H9 (cell line): Measurements from ENCODE around the gene AMOTL1. TPM values are rescaled to one million over a fixed set of nuclear protein-coding genes. Genes with fewer than 3 reads are reported as not detected.

Experiments
- DNase-seq: peaks from one replicate; pipeline ENCODE4 v3.0.0-alpha.2; 2017
- H2AFZ ChIP-seq: one replicate; pipeline ENCODE4 v1.6.1; 2013; ENCODE audit warnings: mild to moderate bottlenecking, low read length, control low read depth, moderate library complexity
- H2AK5ac ChIP-seq: 2 replicates; pipeline ENCODE4 v1.6.1; 2013; ENCODE audit warnings: low read length, control low read depth, mixed read lengths; ENCODE audit not compliant: insufficient read length
- H2BK120ac ChIP-seq: one replicate; pipeline ENCODE4 v1.6.1; 2013; ENCODE audit warnings: low read depth, mild to moderate bottlenecking, low read length, control low read depth, inconsistent platforms; ENCODE audit not compliant: poor library complexity, severe bottlenecking
- H2BK12ac ChIP-seq: 2 replicates; pipeline ENCODE4 v1.6.1; 2013; ENCODE audit warnings: low read length, control low read depth, mixed read lengths, low read depth; ENCODE audit not compliant: insufficient read length
- H2BK15ac ChIP-seq: 2 replicates; pipeline ENCODE4 v1.6.1; 2013; ENCODE audit warnings: low read depth, low read length, control low read depth
- H2BK20ac ChIP-seq: one replicate; pipeline ENCODE4 v1.6.1; 2013; ENCODE audit warnings: low read depth, mild to moderate bottlenecking, low read length, control low read depth, inconsistent platforms; ENCODE audit not compliant: poor library complexity, severe bottlenecking
- H2BK5ac ChIP-seq: 2 replicates; pipeline ENCODE4 v1.6.1; 2013; ENCODE audit warnings: low read length, control low read depth, mixed read lengths; ENCODE audit not compliant: insufficient read length
- H3K14ac ChIP-seq: 2 replicates; pipeline ENCODE4 v1.6.1; 2013; ENCODE audit warnings: low read length, control low read depth; ENCODE audit not compliant: insufficient read depth
- H3K18ac ChIP-seq: 2 replicates; pipeline ENCODE4 v1.6.1; 2013; ENCODE audit warnings: low read depth, mild to moderate bottlenecking, mixed read lengths, low read length, control low read depth; ENCODE audit not compliant: insufficient read length
- H3K23ac ChIP-seq: 2 replicates; pipeline ENCODE4 v1.6.1; 2013; ENCODE audit warnings: low read length, control low read depth, mixed read lengths, low read depth; ENCODE audit not compliant: insufficient read length
- H3K23me2 ChIP-seq: 2 replicates; pipeline ENCODE4 v1.6.1; 2013; ENCODE audit warnings: low read depth, mild to moderate bottlenecking, mixed read lengths, low read length, control low read depth; ENCODE audit not compliant: insufficient read length, poor library complexity, severe bottlenecking
- H3K27ac ChIP-seq: 2 replicates; pipeline ENCODE4 v1.5.1; 2013; ENCODE audit warnings: low read length, control low read depth, mixed read lengths, low read depth; ENCODE audit not compliant: insufficient read length
- H3K27me3 ChIP-seq: 2 replicates; pipeline ENCODE4 v1.6.1; 2013; ENCODE audit warnings: low read length, control low read depth, inconsistent platforms; ENCODE audit not compliant: insufficient read depth
- H3K4ac ChIP-seq: 2 replicates; pipeline ENCODE4 v1.6.1; 2013; ENCODE audit warnings: low read depth, mild to moderate bottlenecking, control low read depth, inconsistent platforms, low read length, moderate library complexity
- H3K4me1 ChIP-seq: 2 replicates; pipeline ENCODE4 v1.6.1; 2013; ENCODE audit warnings: low read length, control low read depth, inconsistent platforms; ENCODE audit not compliant: insufficient read depth
- H3K4me2 ChIP-seq: 2 replicates; pipeline ENCODE4 v1.6.1; 2013; ENCODE audit warnings: low read length, control low read depth, mixed read lengths; ENCODE audit not compliant: insufficient read length, insufficient read depth
- H3K56ac ChIP-seq: 2 replicates; pipeline ENCODE4 v1.6.1; 2013; ENCODE audit warnings: low read depth, mild to moderate bottlenecking, mixed read lengths, low read length, control low read depth; ENCODE audit not compliant: insufficient read length
- H3K79me1 ChIP-seq: 2 replicates; pipeline ENCODE4 v1.6.1; 2013; ENCODE audit warnings: low read depth, mild to moderate bottlenecking, moderate library complexity, low read length, control low read depth, inconsistent platforms; ENCODE audit not compliant: insufficient read depth, poor library complexity, severe bottlenecking
- H3K79me2 ChIP-seq: 2 replicates; pipeline ENCODE4 v1.6.1; 2013; ENCODE audit warnings: low read length, control low read depth, inconsistent platforms; ENCODE audit not compliant: insufficient read depth
- H3K9ac ChIP-seq: 2 replicates; pipeline ENCODE4 v1.6.1; 2013; ENCODE audit warnings: low read length, control low read depth, mixed read lengths; ENCODE audit not compliant: insufficient read length; ENCODE audit errors: extremely low read depth
- H3K9me3 ChIP-seq: one replicate; pipeline ENCODE4 v1.6.1; 2013; ENCODE audit warnings: low read depth, low read length, inconsistent platforms; ENCODE audit not compliant: control insufficient read depth
- H3T11ph ChIP-seq: one replicate; pipeline ENCODE4 v1.6.1; 2013; ENCODE audit warnings: mild to moderate bottlenecking, low read length, control low read depth, inconsistent platforms
- H4K20me1 ChIP-seq: one replicate; pipeline ENCODE4 v1.6.1; 2013; ENCODE audit not compliant: control insufficient read depth, insufficient read length, insufficient read depth
- H4K5ac ChIP-seq: 2 replicates; pipeline ENCODE4 v1.6.1; 2013; ENCODE audit warnings: low read depth, mild to moderate bottlenecking, mixed read lengths, low read length, control low read depth; ENCODE audit not compliant: insufficient read length
- H4K8ac ChIP-seq: replicated peaks from 2 replicates; pipeline ENCODE4 v1.6.1; 2013; ENCODE audit warnings: low read length, control low read depth, mixed read lengths, low read depth; ENCODE audit not compliant: insufficient read length
- H4K91ac ChIP-seq: 2 replicates; pipeline ENCODE4 v1.6.1; 2013; ENCODE audit warnings: low read depth, mild to moderate bottlenecking, moderate library complexity, mixed read lengths, low read length, control low read depth; ENCODE audit not compliant: insufficient read length
- H3K27ac Mint-ChIP-seq, 3 experiments: 2 replicates in 2 of 3; 3 replicates in 1 of 3; pipeline ENCODE4 v1.8.0; 2020 to 2021; ENCODE audit warnings: mixed read lengths in 3 of 3, mild to moderate bottlenecking in 1 of 3, moderate library complexity in 1 of 3
- H3K27me3 Mint-ChIP-seq: 2 replicates; pipeline ENCODE4 v1.8.0; 2021; ENCODE audit warnings: low read depth, mild to moderate bottlenecking, moderate library complexity, mixed read lengths
- H3K36me3 Mint-ChIP-seq, 3 experiments: 2 replicates in 2 of 3; 3 replicates in 1 of 3; pipeline ENCODE4 v1.8.0; 2020 to 2021; ENCODE audit warnings: low read depth in 3 of 3, mixed read lengths in 3 of 3; ENCODE audit not compliant: insufficient read depth in 1 of 3
- H3K4me1 Mint-ChIP-seq, 2 experiments: 2 replicates each; pipeline ENCODE4 v1.8.0; 2020; ENCODE audit warnings: mixed read lengths in 2 of 2
- H3K4me3 Mint-ChIP-seq, 2 experiments: 2 replicates in 1 of 2; 3 replicates in 1 of 2; pipeline ENCODE4 v1.8.0; 2020 to 2021; ENCODE audit warnings: mild to moderate bottlenecking in 2 of 2, mixed read lengths in 2 of 2, moderate library complexity in 1 of 2
- H3K9me3 Mint-ChIP-seq, 2 experiments: 2 replicates in 1 of 2; 3 replicates in 1 of 2; pipeline ENCODE4 v1.8.0; 2020; ENCODE audit warnings: mild to moderate bottlenecking in 2 of 2, mixed read lengths in 2 of 2, moderate library complexity in 1 of 2
- CTCF ChIP-seq: fragments of 200-600 bp; sonication (generic); conservative IDR thresholded peaks from 3 replicates; pipeline ENCODE4 v1.8.0; 2021; ENCODE audit warnings: antibody characterized with exemption, mild to moderate bottlenecking
- WGBS: extraction: QIAGEN DNeasy Blood & Tissue Kit; methylation state at CpG from one replicate; pipeline ENCODE4 v1.1.7; 2013; ENCODE audit warnings: missing lambda C conversion rate, low lambda C conversion rate, mixed read lengths; ENCODE audit not compliant: insufficient read length; ENCODE audit errors: extremely low coverage; 5-methylcytosine and 5-hydroxymethylcytosine counted together
- total RNA-seq: library from RNA; stranded (reverse); gene quantifications from 2 replicates; pipeline ENCODE4 v1.2.1, GENCODE V29; 2021

AMOTL1 gene
- total RNA-seq, 1 experiment from 2014 or later = 18.5 TPM

GRCh38 chr11:94924612-94925011 lies 156.5 kb downstream of the AMOTL1 start:
- no peaks in the 10 kb centered on the region for H3K79me1 ChIP-seq
- H3T11ph ChIP-seq = no peak overlapping the region
- DNase-seq = no peak
- H2BK120ac ChIP-seq = no peak overlapping the region
- peaks cover 5 to 10% of the 10 kb centered on the region in 2 experiments; a peak in 3 of 4 replicates for H3K4me1 Mint-ChIP-seq
- H2BK20ac ChIP-seq = no peak overlapping the region
- no peak overlapping the region for H2BK15ac ChIP-seq
- no peak overlapping the region for H2BK5ac ChIP-seq
- no peaks in the 10 kb centered on the region for H3K9me3 Mint-ChIP-seq
- H3K27ac ChIP-seq = no peak overlapping the region
- no peak overlapping the region for H4K5ac ChIP-seq
- no peak overlapping the region for H4K8ac ChIP-seq
- H3K4me3 Mint-ChIP-seq = no peak overlapping the region
- H3K9me3 ChIP-seq = no peaks in the 10 kb centered on the region
- H4K20me1 ChIP-seq = peaks cover 2% of the 10 kb centered on the region
- no peaks in the 10 kb centered on the region for H3K36me3 Mint-ChIP-seq
- H3K4me1 ChIP-seq = no peaks in the 10 kb centered on the region
- no peak overlapping the region for H4K91ac ChIP-seq
- no peak overlapping the region for H3K14ac ChIP-seq
- WGBS = no CpG with 5 or more reads among the region's 5 CpGs
- no peak overlapping the region for H3K18ac ChIP-seq
- no peak overlapping the region for H2AK5ac ChIP-seq
- no peak for TF ChIP-seq CTCF
- H3K4me2 ChIP-seq = no peak overlapping the region
- H3K79me2 ChIP-seq = no peaks in the 10 kb centered on the region
- peaks cover 9% of the 10 kb centered on the region; the same call in 1 of the 2 replicates for H3K27me3 Mint-ChIP-seq
- H3K9ac ChIP-seq = no peak overlapping the region
- no peak overlapping the region for H3K23ac ChIP-seq
- no peak overlapping the region for H3K4ac ChIP-seq
- no peak overlapping the region for H2AFZ ChIP-seq
- H2BK12ac ChIP-seq = no peak overlapping the region
- H3K56ac ChIP-seq = no peak overlapping the region
- H3K27ac Mint-ChIP-seq = no peak overlapping the region
- H3K23me2 ChIP-seq = no peaks in the 10 kb centered on the region
- H3K27me3 ChIP-seq = no peaks in the 10 kb centered on the region
